GM12872 (cell line): ENCODE data around the gene ATP1A3.

ENCODE experiments used
- CTCF ChIP-seq: IDR thresholded peaks from 3 replicates; pipeline ENCODE4 v1.5.1; 2011; ENCODE audit warnings: low read depth, mild to moderate bottlenecking, low read length, moderate library complexity; ENCODE audit not compliant: insufficient read depth

Gene ATP1A3

GRCh38 chr19:41968751-41969595 lies 25.1 kb downstream of the ATP1A3 start:
- no peak for TF ChIP-seq CTCF

GRCh38 chr19:41967054-41967783 lies 26.8 kb downstream of the ATP1A3 start:
- no peak for TF ChIP-seq CTCF

GRCh38 chr19:41965106-41965505 lies 28.9 kb downstream of the ATP1A3 start:
- TF ChIP-seq CTCF: no peak

- no peak for TF ChIP-seq CTCF
Observed at GRCh38 chr19:41960973-41961372, 33.1 kb downstream of the ATP1A3 start.

GRCh38 chr19:41959056-41960053 lies 34.7 kb downstream of the ATP1A3 start, which contains the start of gene RABAC1:
Gene RABAC1, minus strand, starts transcription at chr19:41959321. Its CDS starts 29 bp downstream, at chr19:41959292.
- peak; percentile 68 for TF ChIP-seq CTCF

- no peak for TF ChIP-seq CTCF
Observed at GRCh38 chr19:41958367-41959055, 35.5 kb downstream of the ATP1A3 start.
